ENCODE results near the gene MERTK.
"Not testable (repeated sequence)": the region's sequence is repeated elsewhere in the genome, so short reads cannot be mapped to it uniquely, and the experiment has no call there.

The MERTK gene

GRCh38 chr2:111910609-111911277, 12.3 kb downstream of the MERTK start:
- no peak for DNase-seq

GRCh38 chr2:111911295-111911977, 13.0 kb downstream of the MERTK start:
- DNase-seq, result not testable (repeated sequence)

- DNase-seq, result no peak
These were observed 14.1 kb downstream of the MERTK start for GRCh38 chr2:111912547-111912946.

GRCh38 chr2:111917106-111917505, 18.7 kb downstream of the MERTK start:
- DNase-seq, result no peak

- DNase-seq, result no peak
These were observed 20.0 kb downstream of the MERTK start for GRCh38 chr2:111918383-111918806.

GRCh38 chr2:111919365-111919764, 21.0 kb downstream of the MERTK start:
- DNase-seq, result no peak

GRCh38 chr2:111919794-111920608, 21.6 kb downstream of the MERTK start:
- DNase-seq, result no peak

GRCh38 chr2:111923276-111923804, 24.9 kb downstream of the MERTK start:
- DNase-seq, result no peak

- no peak for DNase-seq
These were observed 26.3 kb downstream of the MERTK start for GRCh38 chr2:111924617-111925107.

GRCh38 chr2:111927723-111928122, 29.3 kb downstream of the MERTK start:
- DNase-seq, result no peak

GRCh38 chr2:111930409-111930808, 32.0 kb downstream of the MERTK start:
- peak; percentile 56 for DNase-seq

- peak; percentile 84 for DNase-seq
These were observed 32.5 kb downstream of the MERTK start for GRCh38 chr2:111930875-111931274.

GRCh38 chr2:111932841-111933291, 34.5 kb downstream of the MERTK start:
- DNase-seq, result no peak

- DNase-seq, result not testable (repeated sequence)
These were observed 35.5 kb downstream of the MERTK start for GRCh38 chr2:111933900-111934299.

- DNase-seq, result no peak
These were observed 38.5 kb downstream of the MERTK start for GRCh38 chr2:111936881-111937280.

- DNase-seq, result no peak
These were observed 40.0 kb downstream of the MERTK start for GRCh38 chr2:111938392-111938791.

GRCh38 chr2:111940333-111941196, 42.2 kb downstream of the MERTK start:
- no peak for DNase-seq

GRCh38 chr2:111941531-111941930, 43.1 kb downstream of the MERTK start:
- no peak for DNase-seq

- peak; percentile 19 for DNase-seq
These were observed 46.3 kb downstream of the MERTK start for GRCh38 chr2:111944531-111945210.

GRCh38 chr2:111945444-111946293, 47.3 kb downstream of the MERTK start:
- no peak for DNase-seq

Data from activated CD4-positive, alpha-beta T cell treated with anti-CD3 and anti-CD28 coated beads, Interleukin-2, Interleukin-6, amounts not matched to agents 100 ng/mL and 50 ng/mL, durations not matched to agents 16 hours and 8 hours (primary cell).